Esophagus squamous epithelium (tissue), 4 donors: ENCODE data around the gene SNRPB.

ENCODE experiments used
- POLR2A ChIP-seq, 4 donors: fragments of 450-650 bp; IDR thresholded peaks; one replicate each; pipeline ENCODE4 v1.6.1; 2017; ENCODE audit warnings: antibody characterized with exemption in 4 of 4, mild to moderate bottlenecking in 4 of 4, moderate library complexity in 3 of 4
- TF ChIP-seq, protein P1 (sequence below), 6 experiments: fragments of 450-650 bp in 4 of 6; fragments of 200-600 bp in 2 of 6; sonication (generic) in 2 of 6; IDR thresholded peaks; one replicate each; pipeline ENCODE4 v1.5.1; 2016 to 2019; ENCODE audit warnings: antibody characterized with exemption in 6 of 6, mild to moderate bottlenecking in 4 of 6, moderate library complexity in 4 of 6

DNA sequence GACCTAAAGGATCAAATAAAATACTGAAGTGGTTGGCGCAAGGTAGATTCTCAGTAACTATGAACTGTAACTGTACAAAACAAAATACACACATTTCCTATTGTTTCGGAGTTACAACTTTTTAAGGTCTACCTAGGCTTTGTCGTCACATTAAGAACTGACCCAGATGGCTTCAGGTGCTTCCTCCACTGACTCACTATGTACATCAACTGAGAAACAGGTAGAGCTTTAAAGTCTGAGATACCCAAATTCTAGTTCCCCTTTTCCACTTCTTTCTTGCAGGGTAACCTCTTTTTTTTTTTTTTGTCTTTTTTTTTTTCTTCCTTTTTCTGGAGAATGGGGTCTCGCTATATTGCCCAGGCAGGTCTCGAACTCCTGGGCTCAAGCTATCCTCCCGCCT, 5.5 kb downstream of the SNRPB start:
- TF ChIP-seq, protein P1, sequence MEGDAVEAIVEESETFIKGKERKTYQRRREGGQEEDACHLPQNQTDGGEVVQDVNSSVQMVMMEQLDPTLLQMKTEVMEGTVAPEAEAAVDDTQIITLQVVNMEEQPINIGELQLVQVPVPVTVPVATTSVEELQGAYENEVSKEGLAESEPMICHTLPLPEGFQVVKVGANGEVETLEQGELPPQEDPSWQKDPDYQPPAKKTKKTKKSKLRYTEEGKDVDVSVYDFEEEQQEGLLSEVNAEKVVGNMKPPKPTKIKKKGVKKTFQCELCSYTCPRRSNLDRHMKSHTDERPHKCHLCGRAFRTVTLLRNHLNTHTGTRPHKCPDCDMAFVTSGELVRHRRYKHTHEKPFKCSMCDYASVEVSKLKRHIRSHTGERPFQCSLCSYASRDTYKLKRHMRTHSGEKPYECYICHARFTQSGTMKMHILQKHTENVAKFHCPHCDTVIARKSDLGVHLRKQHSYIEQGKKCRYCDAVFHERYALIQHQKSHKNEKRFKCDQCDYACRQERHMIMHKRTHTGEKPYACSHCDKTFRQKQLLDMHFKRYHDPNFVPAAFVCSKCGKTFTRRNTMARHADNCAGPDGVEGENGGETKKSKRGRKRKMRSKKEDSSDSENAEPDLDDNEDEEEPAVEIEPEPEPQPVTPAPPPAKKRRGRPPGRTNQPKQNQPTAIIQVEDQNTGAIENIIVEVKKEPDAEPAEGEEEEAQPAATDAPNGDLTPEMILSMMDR (IDR thresholded peaks at IDR 0.05), result no peak
- no peak for TF ChIP-seq POLR2A (IDR thresholded peaks at IDR 0.05)
